ENCODE measurements around the gene DAG1. TPM values are rescaled to one million over a fixed set of nuclear protein-coding genes. Genes with fewer than 3 reads are reported as not detected.

Gene DAG1
- total RNA-seq, 2 experiments from 2014 or later = 15.0 to 18.3 TPM

GRCh38 chr3:49531218-49531617, 61.2 kb downstream of the DAG1 start:
- Mint-ChIP-seq H3K27me3 (no peaks in the 10 kb centered on the region), H3K27ac (no peak overlapping the region), H3K9me3 (no peaks in the 10 kb centered on the region), H3K36me3 (ENCODE audit: low read depth) (peaks cover 39% of the 10 kb centered on the region), H3K4me3 (no peak overlapping the region), H3K4me1 (ENCODE audit: low read depth) (peaks cover 5% of the 10 kb centered on the region)
- Histone ChIP-seq H3K4me1 (ENCODE audit: insufficient read depth, low read length) (no peaks in the 10 kb centered on the region), H3K4me3 (ENCODE audit: low read length) (no peak overlapping the region), H3K27ac (ENCODE audit: low read depth in 1 of 2, low read length in 2 of 2) (no peak overlapping the region), H3K9me3 (ENCODE audit: control insufficient read depth in 1 of 2, insufficient read depth in 1 of 2, low read length in 2 of 2) (no peaks in the 10 kb centered on the region), H3K27me3 (ENCODE audit: control insufficient read depth in 1 of 2, insufficient read depth in 2 of 2, low read length in 2 of 2) (no peaks in the 10 kb centered on the region), H3K36me3 (ENCODE audit: insufficient read depth, low read length) (peaks cover 34% of the 10 kb centered on the region)
- no peak for TF ChIP-seq CTCF (IDR thresholded peaks at IDR 0.05)
- intact Hi-C loops (cut with DNase I, micrococcal nuclease) = no loop called here
- ATAC-seq (ENCODE audit: poor library complexity) (no peak), DNase-seq (no peak)
- POLR2A ChIA-PET = no interaction called here
- CTCF ChIA-PET = interaction anchor here (1.4 kb wide), 1 partner anchor 8 kb away, joined by 4 read pairs; no protein-coding TSS in a partner anchor

GRCh38 chr3:49531715-49532114, 61.6 kb downstream of the DAG1 start:
- H3K9me3 Mint-ChIP-seq = no peaks in the 10 kb centered on the region
- POLR2A ChIA-PET = no interaction called here
- TF ChIP-seq CTCF (IDR thresholded peaks at IDR 0.05) = no peak
- ATAC-seq (ENCODE audit: poor library complexity) (no peak), DNase-seq (no peak)
- intact Hi-C loops (cut with DNase I, micrococcal nuclease) = no loop called here
- no peaks in the 10 kb centered on the region for H3K4me1 ChIP-seq (ENCODE audit: insufficient read depth, low read length)
- peaks cover 5% of the 10 kb centered on the region for H3K4me1 Mint-ChIP-seq (ENCODE audit: low read depth)
- H3K27me3 ChIP-seq (ENCODE audit: control insufficient read depth in 1 of 2, insufficient read depth in 2 of 2, low read length in 2 of 2) = no peaks in the 10 kb centered on the region
- H3K27me3 Mint-ChIP-seq = no peaks in the 10 kb centered on the region
- H3K36me3 Mint-ChIP-seq (ENCODE audit: low read depth) = peaks cover 39% of the 10 kb centered on the region
- CTCF ChIA-PET = interaction anchor here (1.4 kb wide), 1 partner anchor 8 kb away, joined by 4 read pairs; no protein-coding TSS in a partner anchor
- H3K27ac ChIP-seq (ENCODE audit: low read depth in 1 of 2, low read length in 2 of 2) = no peak overlapping the region
- H3K4me3 ChIP-seq (ENCODE audit: low read length) = no peak overlapping the region
- no peak overlapping the region for H3K27ac Mint-ChIP-seq
- H3K9me3 ChIP-seq (ENCODE audit: control insufficient read depth in 1 of 2, insufficient read depth in 1 of 2, low read length in 2 of 2) = no peaks in the 10 kb centered on the region
- H3K4me3 Mint-ChIP-seq = no peak overlapping the region
- H3K36me3 ChIP-seq (ENCODE audit: insufficient read depth, low read length) = peaks cover 34% of the 10 kb centered on the region

GRCh38 chr3:49533031-49533430, 63.0 kb downstream of the DAG1 start:
- no peak for DNase-seq
- no peaks in the 10 kb centered on the region for H3K9me3 Mint-ChIP-seq
- Histone ChIP-seq H3K27ac (ENCODE audit: low read depth in 1 of 2, low read length in 2 of 2) (no peak overlapping the region), H3K4me3 (ENCODE audit: low read length) (no peak overlapping the region), H3K36me3 (ENCODE audit: insufficient read depth, low read length) (peaks cover 34% of the 10 kb centered on the region), H3K9me3 (ENCODE audit: control insufficient read depth in 1 of 2, insufficient read depth in 1 of 2, low read length in 2 of 2) (no peaks in the 10 kb centered on the region), H3K4me1 (ENCODE audit: insufficient read depth, low read length) (no peaks in the 10 kb centered on the region), H3K27me3 (ENCODE audit: control insufficient read depth in 1 of 2, insufficient read depth in 2 of 2, low read length in 2 of 2) (no peaks in the 10 kb centered on the region)
- peaks cover 39% of the 10 kb centered on the region for H3K36me3 Mint-ChIP-seq (ENCODE audit: low read depth)
- POLR2A ChIA-PET = no interaction called here
- CTCF ChIA-PET = no interaction called here
- TF ChIP-seq CTCF (IDR thresholded peaks at IDR 0.05) = no peak
- H3K4me1 Mint-ChIP-seq (ENCODE audit: low read depth) = no peaks in the 10 kb centered on the region
- H3K27me3 Mint-ChIP-seq = no peaks in the 10 kb centered on the region
- intact Hi-C loops (cut with DNase I, micrococcal nuclease) = no loop called here
- H3K27ac Mint-ChIP-seq = no peak overlapping the region
- ATAC-seq (ENCODE audit: poor library complexity) = no peak
- H3K4me3 Mint-ChIP-seq = no peak overlapping the region
